WERI-Rb-1 (cell line): ENCODE data around the gene ANKRD12.

ENCODE experiments used
- DNase-seq: peaks from one replicate; pipeline ENCODE4 v3.0.0-alpha.2; 2020
- H3K27ac ChIP-seq: fragments of 250-450 bp; sonication (Bioruptor Pico); 2 replicates; pipeline ENCODE4 v1.5.1; 2020; ENCODE audit warnings: mild to moderate bottlenecking, moderate library complexity
- H3K27me3 ChIP-seq: fragments of 250-450 bp; sonication (Bioruptor Pico); 2 replicates; pipeline ENCODE4 v1.5.1; 2021; ENCODE audit warnings: mild to moderate bottlenecking, low read depth, moderate library complexity; ENCODE audit not compliant: insufficient read depth, severe bottlenecking
- H3K36me3 ChIP-seq: fragments of 250-450 bp; sonication (Bioruptor Pico); 2 replicates; pipeline ENCODE4 v1.5.1; 2020; ENCODE audit warnings: mild to moderate bottlenecking, moderate library complexity
- H3K4me3 ChIP-seq: 2 replicates; pipeline ENCODE4 v1.5.1; 2011; ENCODE audit warnings: low read depth, mild to moderate bottlenecking, control low read depth, low read length
- H3K9me3 ChIP-seq: fragments of 250-450 bp; sonication (Bioruptor Pico); 2 replicates; pipeline ENCODE4 v1.5.1; 2021; ENCODE audit warnings: mild to moderate bottlenecking, moderate library complexity; ENCODE audit not compliant: severe bottlenecking
- TF ChIP-seq, protein P1 (sequence below): IDR thresholded peaks from 2 replicates; pipeline ENCODE4 v1.5.1; 2011; ENCODE audit warnings: low read depth, mild to moderate bottlenecking, control low read depth, inconsistent platforms, low read length

The ANKRD12 gene

DNA sequence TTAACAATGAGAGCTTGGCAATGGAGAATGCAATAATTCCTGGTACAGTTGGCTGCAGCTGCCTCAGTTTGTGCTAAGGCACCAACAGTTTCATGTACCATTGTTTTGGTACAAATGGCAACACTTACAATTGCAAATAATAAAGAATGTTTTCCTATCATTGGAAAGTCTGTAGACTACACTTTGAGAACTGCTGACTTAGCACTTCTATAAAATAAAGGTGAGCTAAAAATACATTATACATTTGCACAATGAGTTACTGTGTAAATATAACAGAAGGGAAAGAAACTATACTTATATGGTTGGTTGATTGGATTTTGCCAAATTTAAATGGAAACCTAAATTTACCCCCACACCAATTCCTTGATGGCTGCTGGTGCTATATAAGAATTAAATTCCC is 153.1 kb downstream of the ANKRD12 start:
- H3K4me3 ChIP-seq, result no peak overlapping the region
- H3K27ac ChIP-seq, result no peak overlapping the region
- no peaks in the 10 kb centered on the region for H3K36me3 ChIP-seq

DNA sequence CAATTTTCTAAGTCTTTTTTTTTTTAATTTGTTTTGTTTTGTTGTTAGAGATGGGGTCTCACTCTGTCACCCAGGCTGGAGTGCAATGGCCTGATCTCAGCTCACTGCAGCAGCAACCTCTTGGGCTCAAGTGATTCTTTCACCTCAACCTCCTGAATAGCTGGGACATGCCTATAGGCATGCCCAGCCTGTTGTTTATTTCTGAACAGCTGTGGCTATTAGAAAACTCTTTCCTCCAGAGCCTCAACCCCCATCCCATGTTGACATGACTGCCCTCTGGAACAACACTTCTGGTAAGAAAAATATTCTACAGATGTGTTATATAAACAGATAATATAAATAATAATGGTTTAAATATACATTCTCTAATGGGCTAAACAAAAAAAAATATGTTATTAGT is 153.6 kb downstream of the ANKRD12 start:
- TF ChIP-seq, protein P1, sequence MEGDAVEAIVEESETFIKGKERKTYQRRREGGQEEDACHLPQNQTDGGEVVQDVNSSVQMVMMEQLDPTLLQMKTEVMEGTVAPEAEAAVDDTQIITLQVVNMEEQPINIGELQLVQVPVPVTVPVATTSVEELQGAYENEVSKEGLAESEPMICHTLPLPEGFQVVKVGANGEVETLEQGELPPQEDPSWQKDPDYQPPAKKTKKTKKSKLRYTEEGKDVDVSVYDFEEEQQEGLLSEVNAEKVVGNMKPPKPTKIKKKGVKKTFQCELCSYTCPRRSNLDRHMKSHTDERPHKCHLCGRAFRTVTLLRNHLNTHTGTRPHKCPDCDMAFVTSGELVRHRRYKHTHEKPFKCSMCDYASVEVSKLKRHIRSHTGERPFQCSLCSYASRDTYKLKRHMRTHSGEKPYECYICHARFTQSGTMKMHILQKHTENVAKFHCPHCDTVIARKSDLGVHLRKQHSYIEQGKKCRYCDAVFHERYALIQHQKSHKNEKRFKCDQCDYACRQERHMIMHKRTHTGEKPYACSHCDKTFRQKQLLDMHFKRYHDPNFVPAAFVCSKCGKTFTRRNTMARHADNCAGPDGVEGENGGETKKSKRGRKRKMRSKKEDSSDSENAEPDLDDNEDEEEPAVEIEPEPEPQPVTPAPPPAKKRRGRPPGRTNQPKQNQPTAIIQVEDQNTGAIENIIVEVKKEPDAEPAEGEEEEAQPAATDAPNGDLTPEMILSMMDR, result no peak
- H3K27ac ChIP-seq, result peak overlapping the region; percentile 20; the same call in 1 of the 2 replicates
- DNase-seq, result no peak
- H3K27me3 ChIP-seq, result no peaks in the 10 kb centered on the region
- peaks cover 3% of the 10 kb centered on the region for H3K9me3 ChIP-seq
- H3K4me3 ChIP-seq, result no peak overlapping the region
- no peaks in the 10 kb centered on the region for H3K36me3 ChIP-seq

More for the DNA sequence above, 153.1 kb downstream of the ANKRD12 start:
- DNase-seq, result no peak
- TF ChIP-seq, protein P1, result no peak
- H3K27me3 ChIP-seq, result no peaks in the 10 kb centered on the region
- peaks cover 3% of the 10 kb centered on the region for H3K9me3 ChIP-seq

DNA sequence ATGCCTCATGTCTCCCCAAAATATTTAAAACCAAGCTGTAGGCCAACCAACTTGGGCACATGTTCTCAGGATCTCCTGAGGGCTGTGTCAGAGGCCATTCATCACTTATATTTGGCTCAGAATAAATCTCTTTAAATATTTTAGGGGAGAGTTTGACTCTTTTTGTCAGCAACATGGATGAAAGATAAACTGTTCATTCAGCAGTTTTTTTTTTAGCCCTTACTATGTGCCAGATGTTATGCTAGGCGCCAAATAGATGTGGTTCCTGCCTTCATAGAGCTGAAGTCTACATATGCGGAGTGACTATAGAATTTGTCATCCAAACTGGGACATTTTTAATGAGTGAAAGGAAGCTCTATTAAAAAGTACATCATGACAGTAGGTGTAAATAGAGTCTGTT is 155.5 kb downstream of the ANKRD12 start:
- no peaks in the 10 kb centered on the region for H3K36me3 ChIP-seq
- no peaks in the 10 kb centered on the region for H3K27me3 ChIP-seq
- TF ChIP-seq, protein P1, result no peak
- peaks cover 10% of the 10 kb centered on the region for H3K9me3 ChIP-seq
- DNase-seq, result no peak
- no peak overlapping the region for H3K27ac ChIP-seq
- H3K4me3 ChIP-seq, result no peak overlapping the region

DNA sequence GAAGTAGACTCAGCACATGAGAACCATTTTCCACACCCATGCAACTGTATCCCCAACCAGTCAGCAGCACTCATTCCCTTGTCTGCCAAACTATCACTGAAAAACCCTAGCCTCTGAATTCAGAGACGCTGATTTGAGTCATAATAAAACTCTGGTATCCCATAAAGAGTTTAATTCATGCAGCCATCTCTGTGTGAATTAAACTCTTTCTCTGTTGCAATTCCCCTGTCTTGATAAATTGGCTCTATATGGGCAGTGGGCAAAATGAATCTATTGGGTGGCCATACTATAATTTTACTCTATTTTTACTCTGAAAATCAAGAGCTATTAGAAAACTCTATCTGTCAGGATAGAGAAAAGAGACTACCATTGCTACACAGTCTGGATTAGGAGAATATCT is 157.4 kb downstream of the ANKRD12 start:
- peaks cover 11% of the 10 kb centered on the region for H3K9me3 ChIP-seq
- DNase-seq, result no peak
- no peak overlapping the region for H3K4me3 ChIP-seq
- no peak overlapping the region for H3K27ac ChIP-seq
- H3K27me3 ChIP-seq, result no peaks in the 10 kb centered on the region
- H3K36me3 ChIP-seq, result no peaks in the 10 kb centered on the region
- TF ChIP-seq, protein P1, result no peak

DNA sequence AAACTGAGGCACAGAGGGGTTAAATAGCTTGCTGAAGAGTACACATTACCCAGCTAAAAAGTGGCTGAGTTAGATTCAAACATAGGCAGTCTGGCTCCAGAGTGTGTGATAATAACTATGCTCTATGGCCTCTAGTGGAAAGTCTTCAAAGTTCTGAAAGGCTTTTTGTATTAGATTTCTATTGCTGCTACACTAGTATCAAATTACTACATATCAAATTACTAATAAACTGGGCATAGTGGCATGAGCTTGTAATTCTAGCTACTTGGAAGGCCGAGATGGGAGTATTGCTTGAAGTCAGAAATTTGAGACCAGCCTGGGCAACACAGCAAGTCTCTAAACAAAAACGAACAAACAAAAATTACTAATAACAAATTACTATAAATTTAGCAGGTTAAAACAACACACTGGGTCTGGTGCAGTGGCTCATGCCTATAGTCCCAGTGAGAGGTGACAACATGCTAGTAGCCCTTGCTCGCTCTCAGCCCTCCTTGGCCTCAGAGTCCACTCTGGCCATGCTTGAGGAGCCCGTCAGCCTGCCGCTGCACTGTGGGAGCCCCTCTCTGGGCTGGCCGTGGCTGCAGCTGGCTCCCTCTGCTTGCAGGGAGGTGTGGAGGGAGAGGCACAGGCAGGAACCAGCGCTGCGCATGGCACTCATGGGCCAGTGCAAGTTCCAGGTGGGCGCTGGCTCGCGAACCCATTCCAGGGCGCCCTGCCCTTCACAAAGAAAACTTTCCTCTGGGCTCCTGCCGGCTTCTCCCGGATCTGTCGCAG is 159.8 kb downstream of the ANKRD12 start:
- DNase-seq, result no peak
- Histone ChIP-seq H3K9me3 (peaks cover 8% of the 10 kb centered on the region), H3K27me3 (no peaks in the 10 kb centered on the region)

More for the DNA sequence above, 159.8 kb downstream of the ANKRD12 start:
- no peak overlapping the region for H3K4me3 ChIP-seq
- no peaks in the 10 kb centered on the region for H3K36me3 ChIP-seq
- H3K27ac ChIP-seq, result no peak overlapping the region
- TF ChIP-seq, protein P1, result no peak
